ENCODE measurements around the gene PISD.

The PISD gene

DNA sequence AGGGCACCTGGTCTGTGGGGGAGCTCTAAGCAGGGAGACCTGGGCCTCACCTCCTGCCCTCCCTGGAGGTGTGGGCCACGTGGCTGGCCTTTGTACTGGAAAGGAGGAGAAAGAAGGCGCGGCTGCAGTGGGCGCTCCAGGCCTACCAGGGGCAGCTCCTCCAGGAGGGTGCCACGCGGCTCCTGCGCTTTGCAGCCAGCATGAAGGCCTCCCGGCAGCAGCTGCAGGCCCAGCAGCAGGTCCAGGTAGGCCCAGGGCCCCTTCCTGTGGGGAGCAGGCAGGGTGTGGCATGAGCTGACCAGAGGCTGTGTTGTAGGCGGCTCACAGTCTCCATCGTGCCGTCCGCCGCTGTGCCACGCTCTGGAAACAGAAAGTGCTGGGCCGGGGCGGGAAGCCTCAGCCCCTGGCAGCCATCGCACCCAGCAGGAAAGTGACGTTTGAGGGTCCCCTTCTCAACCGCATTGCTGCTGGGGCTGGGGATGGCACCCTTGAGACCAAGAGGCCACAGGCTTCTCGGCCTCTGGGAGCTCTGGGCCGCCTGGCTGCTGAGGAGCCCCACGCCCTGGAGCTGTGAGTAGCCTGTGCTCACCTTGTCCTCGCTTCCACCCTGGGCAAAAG, 48.6 kb downstream of the PISD start:
- no peak overlapping the region for H3K4me3 ChIP-seq (ENCODE audit: low read depth, low read length)
- no peak for DNase-seq (ENCODE audit: low read depth)
- TF ChIP-seq, protein P1, sequence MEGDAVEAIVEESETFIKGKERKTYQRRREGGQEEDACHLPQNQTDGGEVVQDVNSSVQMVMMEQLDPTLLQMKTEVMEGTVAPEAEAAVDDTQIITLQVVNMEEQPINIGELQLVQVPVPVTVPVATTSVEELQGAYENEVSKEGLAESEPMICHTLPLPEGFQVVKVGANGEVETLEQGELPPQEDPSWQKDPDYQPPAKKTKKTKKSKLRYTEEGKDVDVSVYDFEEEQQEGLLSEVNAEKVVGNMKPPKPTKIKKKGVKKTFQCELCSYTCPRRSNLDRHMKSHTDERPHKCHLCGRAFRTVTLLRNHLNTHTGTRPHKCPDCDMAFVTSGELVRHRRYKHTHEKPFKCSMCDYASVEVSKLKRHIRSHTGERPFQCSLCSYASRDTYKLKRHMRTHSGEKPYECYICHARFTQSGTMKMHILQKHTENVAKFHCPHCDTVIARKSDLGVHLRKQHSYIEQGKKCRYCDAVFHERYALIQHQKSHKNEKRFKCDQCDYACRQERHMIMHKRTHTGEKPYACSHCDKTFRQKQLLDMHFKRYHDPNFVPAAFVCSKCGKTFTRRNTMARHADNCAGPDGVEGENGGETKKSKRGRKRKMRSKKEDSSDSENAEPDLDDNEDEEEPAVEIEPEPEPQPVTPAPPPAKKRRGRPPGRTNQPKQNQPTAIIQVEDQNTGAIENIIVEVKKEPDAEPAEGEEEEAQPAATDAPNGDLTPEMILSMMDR (IDR thresholded peaks at IDR 0.05; ENCODE audit: insufficient read depth, low read depth, low read length, missing control alignments) = no peak

DNA sequence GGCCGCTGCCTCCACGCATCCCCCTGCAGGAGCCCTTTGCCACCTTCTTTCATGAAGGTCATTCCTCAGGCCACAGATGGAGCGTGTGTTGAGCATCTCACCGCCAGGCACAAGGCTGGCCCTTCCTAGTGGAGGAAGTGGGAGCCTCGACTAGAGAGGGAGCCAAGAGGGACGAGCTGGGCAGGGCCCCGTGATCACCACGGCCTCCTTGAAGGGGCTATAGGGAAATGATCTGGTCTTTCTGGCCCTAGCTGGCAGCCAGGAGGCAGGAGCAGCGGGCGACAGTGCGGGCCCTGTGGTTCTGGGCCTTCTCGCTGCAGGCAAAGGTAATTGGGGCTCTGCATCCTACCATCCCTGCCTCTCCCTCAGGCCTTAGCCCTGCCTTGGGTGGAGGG, 49.1 kb downstream of the PISD start:
- TF ChIP-seq, protein P1 (IDR thresholded peaks at IDR 0.05; ENCODE audit: insufficient read depth, low read depth, low read length, missing control alignments) = no peak
- DNase-seq (ENCODE audit: low read depth) = no peak
- H3K4me3 ChIP-seq (ENCODE audit: low read depth, low read length) = no peak overlapping the region

DNA sequence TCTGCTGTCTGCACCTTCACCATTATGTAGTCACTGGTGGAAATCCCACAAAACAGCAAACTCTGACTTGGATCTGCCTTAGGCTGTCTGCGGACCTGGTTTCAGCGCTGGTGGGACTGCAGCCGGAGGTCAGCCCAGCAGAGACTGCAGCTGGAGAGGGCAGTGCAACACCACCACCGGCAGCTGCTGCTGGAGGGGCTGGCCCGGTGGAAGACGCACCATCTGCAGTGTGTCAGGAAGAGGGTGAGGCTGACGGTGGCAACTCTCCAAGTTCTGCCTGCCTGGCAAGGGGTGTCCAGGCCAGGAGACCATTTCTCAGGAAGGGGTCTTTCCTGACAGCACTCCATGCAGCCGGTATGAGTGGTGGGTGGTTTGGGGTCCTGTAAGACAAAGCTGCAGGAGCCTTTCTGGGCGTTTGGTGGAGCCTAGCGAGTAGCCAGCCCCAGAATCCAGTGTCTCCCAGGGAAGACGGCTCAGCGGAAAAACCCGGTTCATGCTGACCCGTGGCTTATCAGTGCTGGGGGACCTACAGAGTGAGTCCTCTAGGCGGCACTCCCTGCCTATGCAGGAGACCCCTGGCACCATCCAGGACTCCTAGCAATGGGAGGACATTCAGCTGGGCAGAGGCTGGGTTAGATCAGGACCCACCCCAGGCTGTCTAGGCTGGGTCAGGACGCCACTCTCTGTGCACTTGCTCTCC, 50.8 kb downstream of the PISD start:
- TF ChIP-seq, protein P1 (IDR thresholded peaks at IDR 0.05; ENCODE audit: insufficient read depth, low read depth, low read length, missing control alignments) = no peak
- DNase-seq (ENCODE audit: low read depth) = no peak
- H3K4me3 ChIP-seq (ENCODE audit: low read depth, low read length) = no peak overlapping the region

DNA sequence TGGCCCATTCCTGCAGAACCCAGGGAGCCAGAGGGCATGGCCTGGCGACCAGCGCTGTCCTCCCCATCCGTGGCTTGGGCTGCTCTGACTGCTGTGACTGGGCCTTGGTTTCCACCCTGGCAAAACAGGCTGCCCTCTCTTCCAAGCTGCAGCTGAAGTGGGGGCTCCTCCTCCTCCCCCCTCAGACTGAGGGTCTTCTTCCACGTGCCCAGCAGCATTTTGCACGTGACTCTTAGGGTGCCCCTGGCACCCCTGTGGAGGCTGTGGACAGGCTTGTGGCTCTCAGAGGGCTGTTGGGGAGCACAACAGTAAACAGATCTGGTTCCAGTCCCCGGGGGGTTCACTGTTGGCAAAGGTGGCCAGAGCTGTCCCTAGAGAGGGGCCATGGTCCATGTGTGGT, 51.4 kb downstream of the PISD start:
- DNase-seq (ENCODE audit: low read depth) = no peak
- no peak overlapping the region for H3K4me3 ChIP-seq (ENCODE audit: low read depth, low read length)
- TF ChIP-seq, protein P1 (IDR thresholded peaks at IDR 0.05; ENCODE audit: insufficient read depth, low read depth, low read length, missing control alignments) = no peak

DNA sequence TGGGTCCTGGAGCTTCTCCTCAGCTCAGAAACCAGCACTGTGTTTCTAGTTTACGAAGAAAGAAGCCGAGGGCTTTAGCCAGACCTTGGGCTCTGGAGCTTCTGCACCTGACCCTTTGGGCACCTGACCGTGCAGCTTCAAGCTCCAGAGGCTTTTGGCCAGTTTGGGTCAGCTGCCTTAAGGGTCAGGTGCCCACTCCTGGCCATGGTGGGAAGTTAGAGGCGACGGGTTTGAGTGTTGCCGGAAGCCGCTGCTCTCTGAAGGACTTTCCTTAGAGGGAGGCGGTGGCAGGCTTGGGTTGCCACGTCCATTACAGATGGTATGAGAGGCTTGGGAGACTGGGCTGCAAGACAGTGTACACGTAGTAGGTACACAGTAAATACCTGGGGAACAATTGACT, 52.3 kb downstream of the PISD start:
- DNase-seq (ENCODE audit: low read depth) = no peak
- TF ChIP-seq, protein P1 (IDR thresholded peaks at IDR 0.05; ENCODE audit: insufficient read depth, low read depth, low read length, missing control alignments) = no peak

DNA sequence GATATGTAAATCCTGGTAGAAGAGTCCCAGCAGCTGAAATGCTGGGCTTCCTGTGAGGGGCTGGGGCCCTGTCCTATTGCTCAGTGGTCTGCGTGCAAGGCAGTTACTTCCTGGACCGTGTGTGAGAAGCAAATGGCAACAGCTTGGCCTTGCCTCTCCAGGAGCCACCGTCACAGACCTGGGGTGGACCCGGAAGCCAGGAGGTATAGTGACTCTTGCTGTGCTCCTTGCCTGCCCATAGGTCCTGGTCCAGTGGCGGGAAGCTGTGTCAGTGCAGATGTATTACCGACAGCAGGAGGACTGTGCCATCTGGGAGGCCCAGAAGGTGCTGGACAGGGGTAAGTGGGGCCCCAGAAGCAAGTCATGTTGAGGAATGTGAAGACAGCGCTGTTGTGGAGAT, 54.3 kb downstream of the PISD start:
- no peak overlapping the region for H3K4me3 ChIP-seq (ENCODE audit: low read depth, low read length)
- DNase-seq (ENCODE audit: low read depth) = no peak
- TF ChIP-seq, protein P1 (IDR thresholded peaks at IDR 0.05; ENCODE audit: insufficient read depth, low read depth, low read length, missing control alignments) = no peak

More for the DNA sequence above, 52.3 kb downstream of the PISD start:
- no peak overlapping the region for H3K4me3 ChIP-seq (ENCODE audit: low read depth, low read length)
